Kidney capillary endothelial cell (primary cell): Measurements from ENCODE around the gene CNTF.
A peak's percentile ranks its signal among the peaks of the same experiment; 100 is the strongest.
"Not testable (repeated sequence)": the region's sequence is repeated elsewhere in the genome, so short reads cannot be mapped to it uniquely, and the experiment has no call there.

ENCODE experiments used
- DNase-seq: peaks from one replicate; pipeline ENCODE4 v3.0.0-alpha.2; 2018; ENCODE audit warnings: low spot score

The CNTF gene, protein sequence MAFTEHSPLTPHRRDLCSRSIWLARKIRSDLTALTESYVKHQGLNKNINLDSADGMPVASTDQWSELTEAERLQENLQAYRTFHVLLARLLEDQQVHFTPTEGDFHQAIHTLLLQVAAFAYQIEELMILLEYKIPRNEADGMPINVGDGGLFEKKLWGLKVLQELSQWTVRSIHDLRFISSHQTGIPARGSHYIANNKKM

DNA sequence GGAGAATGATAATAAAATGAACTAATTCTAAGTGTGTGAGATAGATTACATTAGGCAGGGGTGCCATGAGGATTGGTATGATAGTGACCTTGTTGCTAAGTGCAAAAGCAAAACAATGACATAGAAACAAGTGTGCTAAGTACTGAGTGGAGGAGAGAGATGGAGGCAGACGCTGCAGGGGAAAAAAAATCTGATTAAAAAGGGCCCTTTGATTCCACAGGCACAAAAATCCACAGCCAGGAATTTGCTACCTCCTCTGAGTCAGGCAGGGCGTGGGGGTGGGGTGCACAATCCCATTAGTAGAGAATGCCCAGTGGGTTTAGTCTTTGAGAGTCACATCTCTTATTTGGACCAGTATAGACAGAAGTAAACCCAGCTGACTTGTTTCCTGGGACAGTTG, at the start of gene CNTF:
TSS of gene CNTF (plus strand) at position 322 of the 400 bp plus-strand sequence. CDS start 88 bp downstream, outside the sequence.
- DNase-seq, result no peak

DNA sequence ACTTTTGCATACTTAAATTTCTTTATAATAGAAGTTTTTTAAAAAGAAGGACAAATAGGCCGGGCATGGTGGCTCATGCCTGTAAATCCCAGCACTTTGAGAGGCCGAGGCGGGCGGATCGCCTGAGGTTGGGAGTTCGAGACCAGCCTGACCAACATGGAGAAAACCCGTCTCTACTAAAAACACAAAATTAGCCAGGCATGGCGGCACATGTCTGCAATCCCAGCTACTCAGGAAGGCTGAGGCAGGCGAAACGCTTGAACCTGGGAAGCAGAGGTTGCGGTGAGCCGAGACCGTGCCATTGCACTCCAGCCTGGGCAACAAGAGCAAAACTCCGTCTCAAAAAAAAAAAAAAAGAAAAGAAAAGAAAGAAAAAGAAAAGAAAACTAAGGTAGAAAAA, 49.6 kb upstream of the CNTF start:
- DNase-seq, result not testable (repeated sequence)

DNA sequence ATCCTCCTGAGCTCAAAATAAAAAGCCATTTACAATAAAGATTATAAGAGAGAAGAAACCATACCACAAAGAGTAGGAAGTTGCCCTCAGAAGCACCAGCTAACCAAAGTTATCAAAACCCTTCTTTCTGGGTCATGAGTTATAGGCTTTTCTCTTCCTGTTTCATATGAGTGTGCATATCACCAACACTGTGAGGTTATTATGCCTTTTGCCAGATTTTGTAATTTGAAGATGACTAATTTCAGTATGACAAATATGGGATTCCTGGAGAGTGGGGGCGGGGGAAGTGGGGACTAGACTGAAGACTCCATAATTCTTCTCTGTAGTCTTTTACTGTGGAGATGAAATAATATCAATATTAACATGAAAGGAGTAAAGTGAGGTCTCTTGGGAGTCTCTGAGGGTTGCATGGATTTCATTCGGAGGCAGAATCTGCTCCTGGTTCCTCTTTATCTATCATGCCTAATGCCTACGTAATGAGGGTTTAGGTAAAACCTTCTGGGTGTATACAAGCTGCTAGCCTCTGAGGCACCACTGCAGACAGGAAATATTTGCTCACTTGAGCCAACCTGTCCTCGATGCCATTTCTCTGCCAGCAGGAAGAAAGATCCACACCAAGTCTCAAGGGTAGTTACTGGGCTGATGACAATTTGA, 48.9 kb upstream of the CNTF start:
- peak; percentile 93 for DNase-seq

DNA sequence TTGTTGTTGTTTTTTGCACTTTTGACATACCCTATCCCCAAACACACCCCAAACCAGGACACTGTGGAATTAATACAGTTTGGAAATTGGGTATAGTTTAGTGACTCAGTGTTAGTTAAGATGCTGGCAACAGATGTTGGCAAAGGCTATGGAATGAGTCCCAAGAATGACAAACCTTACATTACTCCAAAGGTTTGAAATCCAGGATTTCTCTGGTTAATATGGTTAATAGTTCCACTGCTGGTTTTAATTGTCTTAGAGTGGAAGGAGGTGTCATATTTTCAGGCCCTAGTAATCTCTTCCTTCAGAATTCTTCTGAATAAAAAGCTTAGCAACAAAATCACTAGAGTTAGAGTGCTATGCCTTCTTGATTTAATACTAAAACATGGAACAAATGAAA, 47.6 kb upstream of the CNTF start:
- no peak for DNase-seq

DNA sequence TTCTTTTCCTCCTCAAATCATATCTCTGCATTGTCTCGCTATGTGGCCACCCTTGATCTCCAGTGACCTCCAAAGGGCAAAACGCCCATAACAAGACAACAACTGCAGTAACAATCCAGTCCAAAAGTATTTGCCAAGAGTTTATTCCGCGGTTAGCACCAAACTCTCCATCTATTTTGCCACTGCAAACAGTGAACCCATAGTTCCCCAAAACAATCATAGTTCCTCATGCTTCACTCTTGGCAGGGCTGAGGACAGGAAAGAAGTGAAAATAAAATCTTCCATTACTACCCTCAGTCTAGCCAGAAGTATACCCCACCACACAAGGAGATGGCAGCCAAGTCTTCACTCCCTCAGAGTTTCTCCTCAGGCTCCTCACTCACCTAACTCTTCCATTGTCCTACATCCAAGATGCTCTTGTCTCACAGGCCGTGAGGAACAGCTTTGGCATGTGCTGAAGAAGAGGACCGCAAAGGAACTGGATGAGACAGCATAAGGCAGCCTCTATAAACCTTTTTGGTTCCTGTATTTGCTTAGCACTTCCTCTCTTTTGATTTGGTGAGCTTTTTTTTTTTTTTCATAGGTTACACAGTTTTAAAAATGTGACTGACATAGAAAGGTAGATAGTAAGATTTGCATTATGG, 47.0 kb upstream of the CNTF start, which contains the start of gene LPXN:
TSS of gene LPXN (minus strand) at position 480 of the 644 bp plus-strand sequence. CDS start at position 396, 84 bp downstream.
- no peak for DNase-seq

DNA sequence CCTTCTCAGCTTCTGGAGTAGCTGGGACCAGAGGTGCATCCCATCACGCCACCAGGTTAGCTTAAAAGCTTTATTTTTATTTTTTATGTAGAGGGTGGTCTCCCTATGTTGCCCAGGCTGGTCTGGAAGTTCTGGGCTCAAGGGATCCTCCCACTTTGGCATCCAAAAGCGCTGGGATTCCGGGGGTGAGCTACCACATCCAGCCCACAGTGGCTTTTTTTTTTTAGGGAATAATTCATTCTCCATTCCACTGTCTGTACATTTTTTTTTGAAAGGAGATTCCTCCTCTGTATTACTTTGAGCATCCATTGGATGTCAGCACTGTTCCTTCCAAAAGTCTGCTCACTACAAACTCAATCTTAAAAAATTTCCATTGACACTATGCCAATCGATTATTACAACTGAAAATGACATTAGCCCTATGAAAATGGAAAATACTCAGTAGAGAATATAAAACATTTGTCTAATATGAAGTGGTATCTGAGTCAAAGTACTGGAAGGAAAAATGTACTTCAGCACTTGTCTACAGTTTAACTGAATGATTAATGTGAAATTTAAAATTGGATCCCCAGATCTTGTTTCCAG, 45.5 kb upstream of the CNTF start:
- peak; percentile 62 for DNase-seq

DNA sequence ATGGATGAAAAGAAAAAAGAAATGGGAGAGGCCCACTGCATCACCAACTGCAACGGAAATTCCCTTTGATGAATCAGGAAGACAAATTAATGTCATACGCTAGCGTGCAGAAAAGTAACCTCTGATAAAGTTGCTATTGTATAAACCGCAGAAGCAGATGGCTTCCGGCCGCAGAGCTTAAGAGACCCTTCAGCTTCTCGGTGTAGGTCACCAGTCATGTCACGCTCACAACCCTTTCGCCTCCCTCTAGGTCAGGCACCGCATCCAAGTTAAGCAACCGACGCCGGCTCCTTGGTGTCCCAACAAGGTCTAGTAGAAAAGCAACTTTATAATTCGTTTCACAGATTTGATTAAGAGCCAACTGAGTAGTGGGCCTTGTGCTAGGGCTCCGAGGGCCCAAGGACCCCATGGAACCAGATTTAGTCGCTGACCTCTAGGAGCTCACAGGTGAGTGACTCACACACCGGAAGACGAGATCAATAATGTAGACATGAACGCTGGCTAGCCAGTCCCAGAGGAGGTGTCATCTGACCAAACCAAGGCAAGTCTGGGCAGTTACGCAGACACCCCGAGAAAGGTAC, 44.8 kb upstream of the CNTF start:
- DNase-seq, result peak; percentile 89

DNA sequence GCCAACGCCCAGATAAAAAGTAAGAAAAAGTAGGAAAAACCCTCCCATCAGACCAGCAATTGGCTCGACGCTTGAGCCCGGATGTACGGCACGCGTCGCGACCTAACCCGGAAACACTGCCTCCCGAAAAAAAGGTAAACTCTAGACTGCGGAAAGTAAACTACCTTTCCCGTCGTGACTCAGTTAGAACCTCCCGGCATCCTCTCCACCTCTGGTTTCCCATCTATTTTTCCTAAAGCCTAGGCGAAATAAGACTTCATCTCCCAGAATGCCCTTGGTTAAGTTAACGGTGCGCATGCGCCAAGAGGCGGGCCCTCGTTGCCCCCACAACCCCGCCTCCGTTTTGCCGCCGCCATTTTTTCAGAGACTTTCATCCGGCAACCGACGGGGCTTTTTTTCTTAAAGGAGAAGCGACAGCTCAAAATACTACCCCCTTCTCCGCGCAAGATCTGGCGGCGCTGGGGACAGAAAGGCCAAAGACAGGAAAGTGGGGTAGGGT, 44.3 kb upstream of the CNTF start:
- DNase-seq, result peak; percentile 98

DNA sequence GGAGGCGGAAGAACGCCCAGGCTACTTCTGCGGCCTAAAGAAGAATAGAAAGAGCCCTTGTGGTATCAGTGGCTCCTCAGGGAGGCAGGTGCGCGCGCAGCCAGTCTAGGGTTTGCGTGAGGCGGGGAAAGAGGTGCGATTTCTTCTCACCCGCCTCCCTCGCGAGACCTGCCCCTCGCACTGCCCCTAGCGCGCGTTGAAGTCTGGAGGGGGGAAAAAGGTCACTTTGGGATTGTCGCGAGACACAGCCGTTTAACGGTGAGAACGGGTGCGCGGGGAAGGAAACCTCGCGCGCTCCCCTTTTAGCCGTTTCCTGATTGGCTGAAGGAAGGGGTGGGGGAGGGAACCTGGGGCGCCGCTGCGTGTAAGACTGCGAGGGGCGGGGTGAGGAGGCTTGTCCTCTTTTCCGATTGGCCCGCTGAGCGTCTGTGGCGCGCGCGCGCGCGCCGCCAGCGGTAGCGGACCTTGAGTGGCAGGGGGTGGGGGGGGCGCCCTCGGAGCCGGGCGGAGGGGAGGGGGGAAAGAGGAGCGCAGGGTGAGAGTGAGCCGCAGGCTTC, 43.8 kb upstream of the CNTF start, which contains the start of gene ZFP91:
TSS of gene ZFP91 (plus strand) at position 429 of the 557 bp plus-strand sequence. CDS start 219 bp downstream, outside the sequence.
- DNase-seq, result peak; percentile 93

DNA sequence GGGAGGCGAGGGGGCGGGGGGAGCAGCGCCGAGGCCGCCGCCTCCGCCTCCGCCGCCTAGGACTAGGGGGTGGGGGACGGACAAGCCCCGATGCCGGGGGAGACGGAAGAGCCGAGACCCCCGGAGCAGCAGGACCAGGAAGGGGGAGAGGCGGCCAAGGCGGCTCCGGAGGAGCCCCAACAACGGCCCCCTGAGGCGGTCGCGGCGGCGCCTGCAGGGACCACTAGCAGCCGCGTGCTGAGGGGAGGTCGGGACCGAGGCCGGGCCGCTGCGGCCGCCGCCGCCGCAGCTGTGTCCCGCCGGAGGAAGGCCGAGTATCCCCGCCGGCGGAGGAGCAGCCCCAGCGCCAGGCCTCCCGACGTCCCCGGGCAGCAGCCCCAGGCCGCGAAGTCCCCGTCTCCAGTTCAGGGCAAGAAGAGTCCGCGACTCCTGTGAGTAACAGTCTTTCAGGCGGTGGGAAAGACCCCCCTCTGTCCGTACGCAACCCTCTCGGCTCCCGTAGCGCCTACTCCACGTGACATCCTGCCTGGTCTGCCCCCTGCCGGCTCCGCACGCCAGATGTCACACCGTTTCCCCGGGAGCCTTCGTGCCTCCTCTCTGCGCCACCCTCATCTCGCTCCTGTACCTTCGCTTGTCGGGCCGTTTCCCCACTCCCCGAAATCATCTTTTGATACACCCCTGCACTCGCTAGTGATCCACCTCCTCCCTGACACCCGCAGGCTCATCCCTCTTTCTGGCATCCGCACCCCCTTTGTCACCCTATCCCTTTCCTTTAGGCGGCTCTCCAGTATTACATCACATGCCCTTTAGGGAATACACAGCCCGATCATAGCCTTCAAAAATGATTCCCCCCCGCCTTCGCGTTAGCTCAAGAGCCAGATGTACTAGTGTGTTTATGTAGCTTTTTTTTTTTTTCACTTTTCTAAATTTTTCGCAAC, 43.0 kb upstream of the CNTF start:
- DNase-seq, result peak; percentile 81

DNA sequence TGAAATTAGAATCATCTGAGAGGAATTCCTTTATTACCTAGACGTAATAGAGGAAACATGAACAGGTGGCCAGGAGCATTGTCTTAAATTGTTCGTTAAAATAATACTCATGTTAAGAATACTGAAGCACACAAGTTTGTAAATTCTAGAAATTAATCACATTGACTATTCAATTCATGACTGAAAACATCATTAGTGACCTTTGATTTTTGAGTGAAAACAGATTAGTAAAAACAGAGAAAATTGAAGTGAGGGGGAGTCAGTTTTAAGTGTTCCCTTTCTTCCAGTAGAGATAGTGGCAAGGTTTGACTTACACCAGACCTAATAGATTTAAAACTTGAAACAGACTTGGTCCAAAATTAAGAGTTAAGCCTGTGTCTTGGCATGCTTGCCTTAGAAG, 42.2 kb upstream of the CNTF start:
- DNase-seq, result no peak

DNA sequence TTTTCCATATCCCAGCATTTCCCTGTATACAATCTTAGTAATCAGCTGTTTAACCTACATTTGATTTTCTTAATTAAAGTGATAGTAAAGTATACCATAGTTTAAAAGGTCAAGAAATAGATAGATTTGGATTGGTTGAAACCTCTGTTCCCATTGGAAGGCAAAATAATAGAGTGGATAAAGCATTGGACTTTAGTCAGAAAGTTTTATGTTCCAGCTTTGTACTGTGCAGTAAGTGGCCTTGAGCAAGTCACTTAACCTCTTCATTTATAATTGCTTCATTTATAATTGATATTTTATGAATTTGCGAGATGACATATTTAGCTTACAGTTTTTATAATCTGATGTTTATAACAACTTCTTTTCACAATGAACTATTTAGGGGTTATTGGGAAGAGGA, 40.0 kb upstream of the CNTF start:
- no peak for DNase-seq

DNA sequence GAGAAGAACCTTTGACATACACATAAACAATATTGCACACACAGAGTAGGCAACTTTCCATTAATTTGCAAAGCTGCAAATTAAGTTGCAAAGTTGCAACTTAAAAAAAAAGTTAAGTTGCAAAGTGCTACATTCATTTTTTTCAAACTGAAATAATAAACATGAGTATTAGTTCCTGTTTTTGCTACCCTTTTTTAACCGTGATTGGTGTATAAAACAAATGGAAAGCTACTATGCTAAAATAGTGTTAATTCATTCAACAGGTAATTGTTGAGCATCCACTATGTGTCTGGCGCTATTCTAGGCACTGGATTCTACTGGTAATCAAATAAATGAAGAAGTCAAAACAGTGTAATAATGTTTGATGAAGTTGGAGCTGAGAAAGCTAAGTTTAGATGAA, 35.5 kb upstream of the CNTF start:
- no peak for DNase-seq

DNA sequence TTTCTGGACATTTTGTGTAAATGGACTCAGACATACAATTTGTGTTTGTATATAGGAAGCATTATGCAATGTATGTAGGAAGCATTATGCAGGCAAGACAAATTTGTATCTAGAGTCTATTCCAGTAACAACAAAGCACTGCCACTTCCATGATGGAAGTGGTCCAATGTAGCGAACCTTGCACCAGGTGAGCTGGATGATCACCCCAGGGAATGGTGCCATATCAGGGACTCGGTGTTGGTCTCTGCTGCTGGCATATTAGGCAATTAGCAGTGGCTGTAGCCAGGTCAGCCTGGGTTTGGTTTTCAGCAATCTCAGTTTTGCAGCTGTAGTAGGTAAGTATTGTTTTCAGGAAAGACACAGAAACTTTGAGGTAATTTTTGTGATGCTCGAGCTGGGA, 30.8 kb upstream of the CNTF start:
- no peak for DNase-seq

DNA sequence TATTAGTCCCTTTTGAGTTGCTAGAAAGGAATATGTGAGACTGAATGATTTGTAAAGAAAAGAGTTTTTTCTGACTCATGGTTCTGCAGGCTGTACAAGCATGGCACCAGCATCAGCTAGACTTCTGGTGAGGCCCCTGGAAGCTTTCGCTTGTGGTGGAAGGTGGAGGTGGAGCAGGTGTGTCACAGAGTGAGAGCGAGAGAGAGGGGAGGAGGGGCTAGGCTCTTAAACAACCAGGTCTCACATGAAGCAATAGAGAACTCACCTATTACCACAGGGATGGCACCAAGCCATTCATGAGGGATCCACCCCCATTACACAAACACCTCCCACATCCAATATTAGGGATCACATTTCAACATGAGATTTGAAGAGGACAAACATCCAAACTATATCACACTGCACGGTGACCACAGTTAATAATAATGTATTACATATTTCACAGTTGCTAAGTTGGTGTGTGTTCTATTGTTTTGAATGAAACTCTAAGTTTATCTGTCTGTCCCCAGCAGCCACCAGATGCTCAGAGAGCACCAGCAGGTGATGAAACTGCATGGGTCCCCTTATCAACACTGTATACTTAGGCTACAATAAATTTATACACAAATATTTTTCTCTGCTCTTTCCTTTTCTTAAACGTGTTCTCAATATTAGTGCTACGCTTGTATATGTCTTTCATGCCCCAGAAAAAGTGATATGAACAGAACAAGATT, 29.5 kb upstream of the CNTF start:
- no peak for DNase-seq

DNA sequence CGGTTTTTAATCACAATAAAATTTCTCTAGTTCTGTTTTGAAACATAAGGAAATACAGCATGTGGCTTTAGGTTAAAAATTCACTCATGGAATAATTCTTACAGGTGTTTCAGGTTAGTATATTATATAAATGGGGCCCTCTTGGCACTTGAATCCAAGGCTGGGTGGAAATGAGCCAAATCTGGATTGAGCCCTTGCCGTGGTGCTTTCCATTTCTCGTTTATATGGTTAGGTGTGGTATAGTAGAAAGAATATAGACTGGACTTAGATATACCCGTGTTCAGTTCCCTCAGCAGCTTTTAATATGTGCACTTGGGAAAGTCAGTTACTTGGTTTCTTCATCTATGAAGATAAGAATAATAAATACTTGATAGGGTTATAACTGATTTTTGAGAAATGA, 27.6 kb upstream of the CNTF start:
- DNase-seq, result no peak

DNA sequence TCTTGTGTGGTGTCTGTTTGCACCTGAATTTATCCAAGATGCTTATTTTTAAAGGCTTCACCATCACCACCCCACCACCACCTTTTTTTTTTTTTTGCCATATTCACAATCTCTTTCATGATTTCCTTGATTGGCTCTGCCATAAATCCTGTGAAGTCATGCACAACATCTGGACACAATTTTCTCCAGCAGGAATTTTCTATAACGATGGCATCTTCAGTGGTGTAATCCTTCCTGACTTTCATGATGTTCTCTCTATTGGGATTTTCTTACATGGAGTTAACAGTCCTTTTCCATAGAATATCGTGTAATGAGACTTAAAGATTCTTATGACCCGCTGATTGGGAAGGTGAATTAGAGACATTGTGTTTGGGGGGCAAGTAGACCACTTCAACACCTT, 25.8 kb upstream of the CNTF start:
- no peak for DNase-seq

DNA sequence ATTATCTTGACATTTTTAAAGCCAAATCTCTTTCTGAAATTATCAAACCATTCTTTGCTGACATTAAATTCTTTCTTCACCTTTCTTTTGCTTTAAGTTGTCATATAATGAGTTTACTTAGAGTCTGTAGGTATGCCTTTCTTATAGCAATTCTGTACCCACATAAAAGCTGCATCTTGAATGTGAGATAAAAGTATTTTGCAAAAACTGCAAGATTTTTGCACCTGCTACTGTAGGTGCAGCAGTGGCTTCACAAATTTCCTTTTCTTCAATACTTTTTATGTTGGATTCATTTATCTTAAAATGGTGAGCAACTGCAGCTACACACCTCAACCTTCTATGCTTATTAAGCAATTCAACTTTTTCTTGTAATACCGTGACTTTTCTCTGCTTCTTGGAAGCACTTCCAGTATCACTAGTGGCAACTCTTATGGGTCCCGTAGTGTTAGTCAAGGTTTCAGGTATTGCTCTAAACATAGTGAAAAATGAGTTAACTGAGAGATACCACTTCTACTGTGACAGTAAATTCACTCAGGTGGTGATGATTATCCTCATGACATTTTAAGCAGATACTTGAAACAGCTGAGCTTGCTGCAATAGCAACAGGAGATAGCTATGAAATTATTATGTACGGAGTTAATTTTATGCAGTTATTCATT, 24.9 kb upstream of the CNTF start:
- DNase-seq, result no peak

DNA sequence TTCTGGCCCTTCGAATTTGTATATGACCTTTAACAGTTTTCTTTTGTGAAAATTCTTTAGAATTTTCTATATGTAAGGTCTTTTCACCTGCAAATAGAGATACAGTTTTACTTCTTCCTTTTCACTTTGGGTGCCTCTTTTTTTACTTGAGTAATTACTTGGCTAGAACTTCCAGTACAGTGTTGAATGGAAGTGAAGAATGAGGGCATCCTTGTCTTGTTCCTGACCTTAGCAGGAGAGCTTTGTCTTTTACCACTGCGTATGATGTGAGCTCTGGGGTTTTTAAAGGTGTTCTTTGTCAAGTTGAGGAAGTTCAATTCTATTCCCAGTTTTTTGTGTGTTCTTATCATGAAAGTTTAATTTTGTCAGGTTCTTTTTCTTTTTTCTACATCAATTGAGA, 22.0 kb upstream of the CNTF start:
- no peak for DNase-seq
